COLO668 (cell line): Measurements from ENCODE around the gene ATP10B.
"Not testable (repeated sequence)": the region's sequence is repeated elsewhere in the genome, so short reads cannot be mapped to it uniquely, and the experiment has no call there.

Source experiments
- DNase-seq: peaks from one replicate; lab custom pipeline; 2025; ENCODE audit not compliant: unreplicated experiment; lab: John Stamatoyannopoulos, UW

The ATP10B gene

DNA sequence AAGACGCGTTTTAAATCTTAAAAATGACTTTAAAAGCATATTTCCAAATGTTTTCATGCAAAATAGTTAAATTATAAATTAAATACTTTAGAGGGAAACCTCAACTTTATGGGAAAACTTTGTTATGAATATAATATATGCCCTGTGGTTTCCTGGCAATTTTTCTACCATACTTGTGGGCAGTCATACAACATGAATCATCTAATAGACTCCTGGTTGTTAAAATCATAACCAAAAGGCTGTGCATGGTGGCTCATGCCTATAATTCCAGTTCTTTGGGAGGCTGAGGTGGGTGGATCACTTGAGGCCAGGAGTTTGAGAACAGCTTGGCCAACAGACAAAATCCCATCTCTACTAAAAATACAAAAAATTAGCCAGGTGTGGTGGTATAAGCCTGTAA is 18.2 kb downstream of the ATP10B start:
- DNase-seq, result no peak

DNA sequence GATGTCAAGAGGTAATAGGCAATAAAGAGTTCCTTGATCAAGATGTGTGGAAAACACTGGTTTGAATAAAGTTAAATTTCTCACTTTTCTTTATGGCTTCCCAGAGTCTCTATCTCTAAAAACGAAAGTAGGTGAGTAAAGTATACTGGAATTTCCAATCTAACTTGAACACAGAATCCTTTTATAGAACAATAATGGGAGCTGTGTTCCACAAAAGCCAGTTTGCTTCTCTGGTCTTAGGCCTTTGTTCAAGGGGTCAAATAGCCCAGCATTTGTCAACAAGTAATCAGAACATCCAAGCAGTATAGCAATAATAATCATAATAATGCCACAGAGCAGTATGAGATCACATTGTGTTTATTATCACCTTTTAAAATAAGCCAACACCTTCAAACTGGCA is 20.2 kb downstream of the ATP10B start:
- no peak for DNase-seq

DNA sequence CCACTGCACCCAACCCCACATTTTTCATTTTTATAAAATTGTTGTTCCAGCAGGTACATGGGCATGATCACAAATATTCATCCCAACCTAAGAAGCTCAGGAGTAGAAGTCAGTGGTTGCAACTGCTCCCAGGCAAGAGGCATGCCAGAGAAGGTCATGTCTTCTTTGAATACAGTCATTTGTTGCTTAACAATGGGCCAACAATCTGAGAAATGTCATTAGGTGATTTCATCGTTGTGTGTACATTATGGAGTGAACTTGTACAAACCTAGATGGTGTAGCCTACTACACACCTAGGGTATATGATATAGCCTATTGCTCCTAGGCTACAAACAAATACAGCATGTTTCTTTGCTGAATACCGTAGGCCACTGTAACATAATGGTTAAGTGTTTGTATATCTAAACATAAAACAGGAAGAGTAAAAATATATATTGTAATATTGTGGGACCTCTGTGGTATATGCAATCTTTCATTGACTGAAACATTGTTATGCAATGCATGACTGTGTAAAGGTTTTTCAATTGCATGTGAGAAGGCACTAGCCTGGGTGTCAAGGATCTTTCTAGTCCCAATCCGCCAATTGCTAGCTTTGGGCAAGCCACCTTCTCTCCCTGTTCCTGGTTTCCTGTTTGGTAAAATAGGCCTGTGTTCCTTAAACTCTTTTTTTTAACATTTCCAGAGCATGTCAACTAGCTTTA is 27.6 kb downstream of the ATP10B start:
- DNase-seq, result no peak

DNA sequence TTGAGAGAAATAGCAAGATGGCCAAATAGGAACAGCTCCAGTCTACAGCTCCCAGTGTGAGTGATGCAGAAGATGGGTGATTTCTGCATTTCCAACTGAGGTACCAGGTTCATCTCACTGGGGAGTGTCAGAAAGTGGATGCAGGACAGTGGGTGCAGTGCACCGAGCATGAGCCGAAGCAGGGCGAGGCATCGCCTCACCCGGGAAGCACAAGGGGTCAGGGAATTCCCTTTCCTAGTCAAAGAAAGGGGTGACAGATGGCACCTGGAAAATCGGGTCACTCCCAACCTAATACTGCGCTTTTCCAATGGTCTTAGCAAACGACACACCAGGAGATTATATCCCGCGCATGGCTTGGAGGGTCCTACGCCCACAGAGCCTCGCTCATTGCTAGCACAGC is 39.0 kb downstream of the ATP10B start:
- not testable (repeated sequence) for DNase-seq

DNA sequence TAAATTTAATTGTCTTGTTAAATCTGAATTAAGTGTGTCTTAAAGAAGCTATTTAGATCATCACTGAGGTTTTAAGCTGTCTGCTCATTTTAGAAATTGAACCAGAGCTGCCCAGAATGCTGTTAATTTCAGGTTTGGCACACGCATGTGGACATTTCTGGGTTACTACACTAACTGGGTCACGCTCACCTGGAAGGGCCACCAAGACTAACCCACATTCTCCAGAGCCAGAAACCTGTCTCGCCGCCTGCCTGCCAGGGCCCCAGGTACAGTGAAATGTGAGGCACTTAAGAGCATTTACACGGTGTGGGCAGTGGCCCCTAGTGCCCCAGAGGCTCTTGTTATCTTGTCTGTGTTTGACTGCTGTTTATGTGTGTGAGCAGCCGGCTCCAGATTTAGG is 46.6 kb downstream of the ATP10B start:
- no peak for DNase-seq

DNA sequence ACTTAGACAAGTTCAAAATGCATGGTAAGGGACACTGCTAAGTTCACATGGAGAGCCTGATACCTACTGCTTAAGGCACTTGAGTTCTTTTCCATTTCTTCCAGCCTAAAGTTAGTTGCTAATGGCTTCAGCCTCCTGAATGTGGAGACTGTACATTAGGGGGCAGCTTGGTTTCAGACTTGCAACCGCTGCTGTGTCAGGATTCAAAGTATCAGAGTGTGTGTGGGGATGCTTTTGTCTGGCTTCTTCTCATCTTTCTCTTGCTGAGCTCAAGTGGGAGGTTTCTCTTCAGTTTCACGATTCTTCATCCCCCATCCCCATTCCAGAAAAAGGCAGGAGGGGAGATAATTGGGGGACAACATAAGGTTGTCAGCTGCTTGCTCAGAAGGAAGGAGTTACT is 49.4 kb downstream of the ATP10B start:
- no peak for DNase-seq

DNA sequence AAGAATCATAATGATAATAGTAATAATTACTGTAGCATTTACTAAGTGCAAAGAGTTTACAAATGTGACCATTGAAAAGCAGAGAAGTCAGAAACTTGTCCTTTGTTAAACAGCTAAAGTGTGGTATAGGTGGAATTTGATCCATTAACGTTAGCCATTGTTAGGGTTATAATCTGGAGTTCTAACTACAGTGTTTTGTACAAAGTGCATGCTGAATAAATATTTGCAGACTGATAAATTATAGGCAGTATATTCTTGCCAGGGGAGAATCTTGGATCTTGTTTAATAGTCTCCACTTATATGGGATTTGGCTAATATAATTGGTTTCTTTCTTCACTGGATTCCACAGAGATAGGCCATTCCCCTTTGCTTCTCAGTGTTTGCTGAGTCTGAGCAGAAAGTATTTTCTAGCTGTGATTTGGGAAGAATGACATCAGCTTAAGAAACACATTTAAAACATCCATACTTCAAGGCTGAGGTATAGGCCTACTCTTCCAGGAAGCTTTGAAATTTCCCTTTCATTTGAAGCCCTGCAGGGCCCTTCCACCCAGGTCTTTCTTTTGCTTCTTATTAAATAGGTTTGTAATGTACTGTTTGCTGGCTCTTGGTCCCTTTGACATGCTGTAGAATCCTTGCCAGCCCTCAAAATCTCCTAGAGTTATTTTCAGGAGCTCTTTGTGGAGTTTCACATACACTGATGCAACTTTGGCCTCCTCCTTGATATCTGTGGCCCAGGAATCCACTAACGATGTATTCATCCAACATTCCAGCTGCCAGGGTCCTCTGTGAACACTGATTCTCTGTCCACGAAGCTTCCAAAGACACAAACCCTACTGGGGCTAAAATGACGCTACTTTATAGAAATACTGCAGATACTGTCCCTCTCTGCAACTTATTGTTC is 51.4 kb downstream of the ATP10B start:
- DNase-seq, result no peak

DNA sequence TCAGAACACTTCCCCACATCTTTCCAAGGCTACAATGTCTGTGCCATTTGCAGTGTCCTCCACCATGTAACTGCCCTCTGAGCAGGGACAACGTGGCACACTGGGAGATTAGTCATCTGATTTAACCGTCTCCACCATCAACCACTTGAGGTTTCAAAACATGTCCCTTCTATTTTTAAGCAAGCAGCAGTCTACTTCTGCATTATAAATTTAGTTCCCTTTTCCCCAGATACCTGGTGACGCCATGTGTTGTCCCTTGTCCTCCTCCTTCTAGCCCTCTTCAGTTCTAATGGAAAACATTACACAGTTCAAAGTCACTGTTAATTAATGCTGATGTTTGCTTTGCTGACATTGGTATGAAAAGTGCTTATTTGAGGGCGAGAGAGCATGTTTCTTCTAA is 52.8 kb downstream of the ATP10B start:
- no peak for DNase-seq

DNA sequence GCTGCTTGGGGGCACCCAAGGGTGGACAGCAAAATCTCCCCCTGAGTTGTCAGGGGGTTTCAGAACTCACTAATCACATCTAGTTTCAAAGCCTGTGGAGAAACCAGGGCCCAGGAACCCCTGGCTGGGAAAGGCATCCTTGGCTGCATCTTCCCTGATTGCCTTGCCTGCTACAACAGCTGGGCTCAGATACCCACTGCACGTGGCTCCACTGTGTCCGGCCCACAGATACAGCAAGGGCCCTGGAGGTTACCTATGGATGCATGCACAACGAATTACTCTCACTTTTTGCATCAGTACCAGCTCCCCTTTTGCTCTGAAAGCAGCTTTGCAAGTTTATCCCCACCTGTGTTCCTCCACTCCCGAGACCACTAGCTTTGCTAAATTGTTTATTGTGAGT is 55.0 kb downstream of the ATP10B start:
- DNase-seq, result no peak

DNA sequence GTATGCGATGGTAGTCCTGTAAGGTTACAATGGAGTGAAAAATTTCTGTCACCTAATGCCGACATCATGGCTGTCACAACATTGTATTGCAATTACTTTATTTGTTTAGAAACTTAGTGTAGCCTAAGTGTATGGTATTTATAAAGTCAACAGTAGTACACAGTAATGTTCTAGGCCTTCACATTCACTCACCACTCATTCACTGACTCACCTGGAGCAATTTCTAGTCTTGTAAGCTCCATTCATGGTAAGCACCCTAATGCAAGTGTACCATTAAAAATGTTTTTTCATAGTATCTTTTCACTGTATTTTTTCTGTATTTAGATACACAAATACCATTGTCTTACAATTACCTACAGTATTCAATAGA is 58.5 kb downstream of the ATP10B start:
- no peak for DNase-seq

DNA sequence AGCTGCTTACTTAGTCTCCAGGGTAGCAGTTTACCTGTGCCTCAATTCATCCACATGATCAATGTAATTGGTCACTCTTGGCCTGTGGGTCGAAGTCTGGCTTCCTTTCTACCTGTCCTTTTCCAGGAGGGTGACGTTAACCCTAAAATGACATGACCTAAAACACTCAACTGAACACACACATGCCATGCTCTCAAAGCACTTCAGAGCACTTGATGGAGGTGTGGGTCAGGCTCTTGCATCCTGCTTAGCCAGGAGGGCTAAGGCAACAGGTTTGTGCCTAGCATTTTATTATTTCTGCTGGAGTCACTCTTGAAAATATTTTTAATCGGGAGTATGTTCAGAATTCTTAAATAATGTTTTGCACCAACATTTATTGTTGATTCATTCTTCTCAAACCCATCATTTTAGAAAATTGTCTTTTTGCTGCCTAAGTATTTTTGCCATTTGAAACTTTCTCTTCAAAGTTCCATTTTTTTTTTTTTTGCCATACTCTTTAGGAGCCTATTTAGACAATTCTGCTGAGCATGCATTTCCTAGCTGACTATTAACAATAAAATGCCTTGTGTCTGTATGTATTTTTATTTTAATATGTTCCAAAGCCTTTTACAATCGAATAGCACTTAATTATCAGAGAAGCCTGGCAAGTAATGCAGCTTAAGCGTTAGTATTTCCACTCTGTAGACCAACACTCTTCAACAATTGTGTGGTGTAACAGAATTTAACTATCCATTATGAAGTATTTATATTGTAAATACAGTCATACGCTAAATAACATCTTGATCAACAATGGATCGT is 59.1 kb downstream of the ATP10B start:
- DNase-seq, result no peak

DNA sequence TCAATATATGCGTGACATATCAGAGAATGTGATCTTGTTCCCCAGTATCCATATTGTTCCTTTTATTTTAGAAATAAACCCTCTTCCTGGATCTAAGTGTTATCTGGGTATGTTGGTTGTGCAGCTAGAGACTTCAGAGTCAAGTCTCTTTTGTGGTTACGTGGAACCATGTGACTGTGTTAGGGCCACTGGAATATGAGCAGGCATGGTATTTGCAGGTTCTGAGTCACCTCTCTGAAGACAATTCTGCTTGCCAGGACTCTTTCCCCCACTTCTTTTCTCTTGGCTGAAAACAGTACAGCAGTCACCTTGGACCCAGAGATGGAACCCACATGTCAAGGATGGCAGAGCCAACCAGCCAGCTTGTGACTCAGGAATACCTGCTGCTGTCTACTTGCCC is 59.7 kb downstream of the ATP10B start:
- DNase-seq, result no peak

DNA sequence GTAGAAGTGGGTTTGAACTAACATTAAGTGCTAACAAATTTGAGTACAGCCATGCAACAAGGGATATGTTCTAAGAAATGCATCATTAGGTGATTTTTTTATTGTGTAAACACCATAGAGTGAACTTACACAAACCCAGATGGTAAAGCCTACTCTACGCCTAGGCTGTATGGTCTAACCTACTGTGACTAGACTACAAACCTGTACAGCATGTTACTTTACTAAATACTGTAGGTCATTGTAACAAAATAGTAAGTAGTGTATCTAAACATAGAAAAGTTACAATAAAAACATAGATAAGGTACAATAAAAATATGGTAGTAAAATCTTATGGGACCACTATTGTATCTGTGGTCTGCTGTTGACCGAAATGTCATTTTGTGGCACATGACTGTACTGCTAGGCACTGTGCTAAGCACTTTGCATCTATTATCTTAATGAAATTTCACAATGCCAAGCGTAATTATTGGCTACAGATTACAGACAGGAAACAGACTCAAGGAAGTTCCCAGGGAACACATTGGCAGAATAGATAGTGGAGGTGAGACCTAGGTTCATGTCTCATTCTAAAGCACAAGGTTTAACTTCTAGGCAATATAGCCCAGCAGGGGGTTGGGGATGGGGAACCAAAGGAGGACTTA is 62.7 kb downstream of the ATP10B start:
- no peak for DNase-seq

DNA sequence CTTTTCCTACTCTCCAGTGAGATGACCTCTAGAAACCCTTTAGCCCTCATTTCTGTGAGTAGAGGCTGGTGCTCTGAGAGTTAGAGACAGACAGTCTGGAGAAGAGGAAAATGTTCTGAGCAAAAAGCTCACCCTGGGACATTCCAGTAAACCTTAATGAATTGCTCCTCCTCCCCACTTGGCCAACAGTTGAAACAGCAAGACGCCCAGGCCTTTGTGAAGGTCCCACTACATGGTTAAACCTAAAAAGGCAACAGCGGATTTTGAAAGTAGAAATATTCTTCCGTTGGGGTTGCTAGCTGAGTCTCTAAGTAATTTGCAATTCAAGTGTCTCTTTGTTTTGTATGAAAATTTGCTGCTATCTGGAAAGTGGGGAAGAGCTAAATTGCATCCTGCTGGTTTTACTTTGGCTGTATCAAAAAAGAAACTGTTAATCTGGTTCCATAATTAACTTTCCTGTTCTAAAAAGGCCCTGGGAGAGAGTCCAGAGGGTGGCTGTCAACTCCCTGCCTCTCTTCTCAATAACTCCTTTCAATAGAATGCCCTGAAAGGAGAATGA is 63.8 kb downstream of the ATP10B start:
- DNase-seq, result no peak

DNA sequence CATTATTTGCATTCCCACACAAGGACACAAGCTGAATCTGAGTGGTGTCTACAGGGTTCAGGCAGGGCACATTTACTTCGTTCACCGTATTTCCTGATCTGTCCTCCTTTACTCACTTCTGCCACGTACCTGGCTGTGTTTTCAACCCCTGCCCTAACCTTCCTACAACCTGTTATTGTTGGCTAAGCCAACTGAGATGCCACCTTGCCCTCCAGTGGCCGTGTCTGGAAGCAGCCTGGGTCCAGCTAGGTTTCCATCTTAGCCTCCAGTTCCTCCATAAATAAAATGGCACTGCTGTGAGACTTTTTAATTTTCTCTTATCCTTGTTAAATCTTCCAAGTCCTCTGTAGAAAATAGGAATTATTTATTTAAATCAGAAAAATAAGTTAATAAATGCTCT is 64.8 kb downstream of the ATP10B start:
- DNase-seq, result peak; percentile 16

DNA sequence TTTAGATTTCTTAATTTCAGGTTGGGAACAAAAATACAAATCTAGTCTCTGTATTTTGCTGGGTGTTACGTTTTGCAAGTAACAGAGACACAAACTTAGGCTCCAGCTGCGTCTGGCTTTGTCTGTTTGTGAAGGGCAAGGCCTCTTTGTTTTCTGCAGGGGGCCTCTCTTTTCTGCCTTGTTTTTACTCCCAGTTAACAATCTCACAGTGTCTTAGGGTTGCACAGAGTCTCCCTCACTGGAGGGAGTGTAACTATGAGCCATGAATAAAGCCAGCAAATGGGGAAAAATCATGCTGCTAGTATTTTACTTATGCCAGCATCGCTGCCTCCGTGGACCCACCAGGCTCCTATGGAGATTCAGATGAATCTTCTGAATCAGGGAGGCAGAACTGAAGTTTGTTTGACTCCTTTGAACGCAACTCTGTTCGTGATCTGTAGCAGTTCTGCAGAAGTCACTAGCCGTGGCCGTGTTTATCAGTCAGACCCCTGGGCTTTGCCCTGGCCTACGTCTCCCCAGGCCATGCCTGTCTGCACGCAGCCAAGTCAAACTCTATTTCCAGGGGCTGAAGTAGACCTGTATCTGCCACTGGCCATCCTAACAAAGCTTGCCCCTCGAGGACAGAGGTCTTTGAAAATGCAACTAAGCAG is 77.2 kb downstream of the ATP10B start:
- no peak for DNase-seq

DNA sequence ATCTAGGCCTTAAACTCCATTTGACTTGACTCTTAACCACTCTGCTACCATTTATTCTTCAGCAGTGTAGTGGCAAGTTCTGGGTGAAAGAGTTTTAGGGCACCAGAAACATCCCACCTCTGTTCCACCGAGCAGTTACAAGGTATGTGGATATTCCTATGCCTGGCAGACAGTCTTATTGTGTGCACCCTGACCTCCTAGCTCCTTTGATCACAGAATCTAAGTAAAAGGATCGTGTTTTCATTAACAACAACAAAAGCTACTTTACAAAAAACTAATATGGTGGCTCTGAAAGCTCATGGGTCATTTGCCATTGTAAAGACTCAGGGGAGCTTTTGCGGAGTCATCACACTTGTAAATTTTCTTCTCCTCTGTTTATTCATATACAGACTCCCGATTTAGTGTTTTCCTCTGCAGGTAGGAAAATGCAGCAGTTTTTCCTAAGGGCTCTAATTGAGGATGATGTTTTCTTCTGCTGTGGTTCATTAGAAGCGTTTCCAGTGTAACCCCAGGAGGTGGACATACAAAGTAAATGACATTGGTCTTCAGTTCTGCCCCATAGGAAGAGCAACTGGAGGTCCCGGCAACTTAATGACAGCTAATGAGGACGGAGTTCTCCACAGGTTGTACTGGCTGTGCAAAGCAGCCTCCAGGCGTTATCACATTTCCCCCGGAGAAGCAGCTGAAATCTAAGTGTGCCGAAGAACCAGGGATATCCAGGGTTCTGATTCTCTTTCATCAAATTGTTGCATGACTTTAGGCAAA is 78.2 kb downstream of the ATP10B start:
- no peak for DNase-seq

DNA sequence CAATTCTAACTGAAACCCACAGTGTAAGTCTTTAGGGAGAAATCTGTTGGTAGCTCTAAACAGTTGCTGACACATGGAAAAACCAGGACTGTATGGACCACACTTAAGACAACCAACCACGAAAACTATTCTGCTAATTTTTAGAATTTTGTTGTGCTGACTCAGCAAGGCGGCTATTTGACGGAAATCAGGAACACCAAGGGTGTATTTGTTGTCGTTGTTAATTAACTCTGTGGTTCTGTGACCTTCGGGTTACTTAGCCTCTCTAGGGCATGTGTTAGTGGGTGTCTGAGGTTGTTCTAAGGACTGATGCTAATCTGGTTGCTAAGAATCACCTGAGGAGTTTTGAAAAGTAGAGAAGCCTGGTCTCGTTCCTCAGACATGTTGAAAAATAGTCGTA is 79.2 kb downstream of the ATP10B start:
- no peak for DNase-seq

DNA sequence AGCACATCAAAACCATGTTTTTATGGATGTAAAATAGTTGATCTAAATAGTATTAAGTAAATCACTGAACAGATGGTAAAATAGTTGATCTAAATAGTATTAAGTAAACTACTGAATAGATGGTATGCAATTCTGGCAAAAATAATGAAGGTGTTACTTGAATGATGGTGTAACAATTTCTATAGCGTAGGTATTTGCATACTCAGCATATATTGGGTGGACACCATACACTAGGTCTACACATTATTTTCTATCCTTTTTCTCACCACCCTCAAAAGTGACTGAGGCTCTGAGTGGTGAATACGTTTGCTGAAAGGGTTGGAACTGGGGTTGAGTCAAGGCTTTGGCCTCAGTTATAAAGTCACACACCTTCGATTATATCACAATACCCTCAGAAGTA is 81.3 kb downstream of the ATP10B start:
- DNase-seq, result no peak

DNA sequence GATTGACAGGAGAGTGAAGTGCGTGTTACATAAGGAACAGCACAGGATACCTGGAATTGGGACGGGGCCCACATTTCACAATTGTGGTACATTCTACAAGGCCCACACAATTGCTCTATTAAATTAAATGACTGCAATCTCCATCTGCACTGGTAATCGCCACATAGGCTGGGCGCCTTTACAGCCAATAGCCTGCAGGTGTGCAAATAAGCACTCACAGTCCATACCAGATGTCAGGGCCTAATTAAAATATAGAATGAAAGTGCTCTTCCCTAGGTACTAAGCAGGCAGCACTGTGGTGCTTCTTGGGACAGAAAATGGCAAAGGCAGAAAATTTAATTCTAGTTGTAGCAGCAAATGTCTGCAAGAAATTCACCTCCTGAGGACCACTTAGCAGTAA is 82.7 kb downstream of the ATP10B start:
- DNase-seq, result peak; percentile 13
